ENCODE results near the gene SRRM2. TPM values are rescaled to one million over a fixed set of nuclear protein-coding genes. Genes with fewer than 3 reads are reported as not detected.

The SRRM2 gene
- total RNA-seq, 1 experiment from 2014 or later = 49.1 TPM

GRCh38 chr16:2710711-2711231, 41.7 kb upstream of the SRRM2 start:
- no peak for DNase-seq (ENCODE audit: low read depth in 1 of 2, low spot score in 2 of 2)
- Histone ChIP-seq H3K36me3 (peaks cover 25% of the 10 kb centered on the region), H3K27me3 (replicated peaks) (peaks cover 5% of the 10 kb centered on the region), H3K4me3 (no peak overlapping the region), H3K9me3 (replicated peaks) (no peaks in the 10 kb centered on the region), H3K27ac (no peak overlapping the region), H3K4me1 (replicated peaks) (peaks cover 3% of the 10 kb centered on the region)

- no peaks in the 10 kb centered on the region for H3K9me3 ChIP-seq (replicated peaks)
- H3K36me3 ChIP-seq = peaks cover 24% of the 10 kb centered on the region
- H3K4me1 ChIP-seq (replicated peaks) = peaks cover 3% of the 10 kb centered on the region
- H3K27ac ChIP-seq = no peak overlapping the region
- DNase-seq (ENCODE audit: low read depth in 1 of 2, low spot score in 2 of 2) = no peak
- H3K4me3 ChIP-seq = no peak overlapping the region
- peaks cover 9% of the 10 kb centered on the region for H3K27me3 ChIP-seq (replicated peaks)
Observed at GRCh38 chr16:2711370-2712062, 40.9 kb upstream of the SRRM2 start.

- Histone ChIP-seq H3K9me3 (replicated peaks) (no peaks in the 10 kb centered on the region), H3K4me1 (replicated peaks) (peaks cover 3% of the 10 kb centered on the region), H3K36me3 (peaks cover 22% of the 10 kb centered on the region), H3K27ac (no peak overlapping the region), H3K27me3 (replicated peaks) (peaks cover 9% of the 10 kb centered on the region), H3K4me3 (no peak overlapping the region)
- no peak for DNase-seq (ENCODE audit: low read depth in 1 of 2, low spot score in 2 of 2)
Observed at GRCh38 chr16:2712063-2712441, 40.4 kb upstream of the SRRM2 start.

- Histone ChIP-seq H3K4me3 (no peak overlapping the region), H3K9me3 (replicated peaks) (no peaks in the 10 kb centered on the region), H3K36me3 (peaks cover 17% of the 10 kb centered on the region), H3K27ac (no peak overlapping the region), H3K27me3 (replicated peaks) (peaks cover 9% of the 10 kb centered on the region), H3K4me1 (replicated peaks) (peaks cover 3% of the 10 kb centered on the region)
- DNase-seq (ENCODE audit: low read depth in 1 of 2, low spot score in 2 of 2) = no peak
Observed at GRCh38 chr16:2712546-2712945, 39.9 kb upstream of the SRRM2 start.

GRCh38 chr16:2713523-2713922, 38.9 kb upstream of the SRRM2 start:
- no peaks in the 10 kb centered on the region for H3K9me3 ChIP-seq (replicated peaks)
- peaks cover 3% of the 10 kb centered on the region for H3K4me1 ChIP-seq (replicated peaks)
- H3K36me3 ChIP-seq = peaks cover 11% of the 10 kb centered on the region
- no peak overlapping the region for H3K27ac ChIP-seq
- H3K27me3 ChIP-seq (replicated peaks) = peaks cover 9% of the 10 kb centered on the region
- H3K4me3 ChIP-seq = no peak overlapping the region
- DNase-seq (ENCODE audit: low read depth in 1 of 2, low spot score in 2 of 2) = no peak

GRCh38 chr16:2713985-2714774, 38.3 kb upstream of the SRRM2 start:
- H3K27ac ChIP-seq = no peak overlapping the region
- H3K4me3 ChIP-seq = no peak overlapping the region

GRCh38 chr16:2715064-2715463, 37.4 kb upstream of the SRRM2 start:
- peaks cover 1% of the 10 kb centered on the region; the same call in 1 of the 2 replicates for H3K36me3 ChIP-seq

More at GRCh38 chr16:2713985-2714774, 38.3 kb upstream of the SRRM2 start:
- DNase-seq (ENCODE audit: low read depth in 1 of 2, low spot score in 2 of 2) = no peak
- Histone ChIP-seq H3K9me3 (replicated peaks) (no peaks in the 10 kb centered on the region), H3K4me1 (replicated peaks) (peaks cover 3% of the 10 kb centered on the region), H3K27me3 (replicated peaks) (peaks cover 9% of the 10 kb centered on the region), H3K36me3 (peaks cover 8% of the 10 kb centered on the region; the same call in 1 of the 2 replicates)

GRCh38 chr16:2715519-2715918, 36.9 kb upstream of the SRRM2 start:
- peaks cover 9% of the 10 kb centered on the region for H3K27me3 ChIP-seq (replicated peaks)
- H3K4me3 ChIP-seq = no peak overlapping the region
- no peaks in the 10 kb centered on the region; the same call in 1 of the 2 replicates for H3K36me3 ChIP-seq
- peaks cover 5% of the 10 kb centered on the region for H3K4me1 ChIP-seq (replicated peaks)
- H3K27ac ChIP-seq = no peak overlapping the region
- H3K9me3 ChIP-seq (replicated peaks) = no peaks in the 10 kb centered on the region
- no peak for DNase-seq (ENCODE audit: low read depth in 1 of 2, low spot score in 2 of 2)

More at GRCh38 chr16:2715064-2715463, 37.4 kb upstream of the SRRM2 start:
- Histone ChIP-seq H3K27ac (no peak overlapping the region), H3K9me3 (replicated peaks) (no peaks in the 10 kb centered on the region), H3K4me3 (no peak overlapping the region), H3K4me1 (replicated peaks) (peaks cover 3% of the 10 kb centered on the region), H3K27me3 (replicated peaks) (peaks cover 9% of the 10 kb centered on the region)
- no peak for DNase-seq (ENCODE audit: low read depth in 1 of 2, low spot score in 2 of 2)

GRCh38 chr16:2715966-2716885, 36.2 kb upstream of the SRRM2 start:
- no peak for DNase-seq (ENCODE audit: low read depth in 1 of 2, low spot score in 2 of 2)

GRCh38 chr16:2716948-2717347, 35.5 kb upstream of the SRRM2 start:
- peaks cover 12% of the 10 kb centered on the region for H3K4me1 ChIP-seq (replicated peaks)
- no peak overlapping the region for H3K4me3 ChIP-seq
- no peak for DNase-seq (ENCODE audit: low read depth in 1 of 2, low spot score in 2 of 2)
- no peak overlapping the region for H3K27ac ChIP-seq
- H3K36me3 ChIP-seq = no peaks in the 10 kb centered on the region
- peaks cover 9% of the 10 kb centered on the region for H3K27me3 ChIP-seq (replicated peaks)
- no peaks in the 10 kb centered on the region for H3K9me3 ChIP-seq (replicated peaks)

More at GRCh38 chr16:2715966-2716885, 36.2 kb upstream of the SRRM2 start:
- Histone ChIP-seq H3K9me3 (replicated peaks) (no peaks in the 10 kb centered on the region), H3K36me3 (no peaks in the 10 kb centered on the region), H3K27ac (no peak overlapping the region), H3K4me1 (replicated peaks) (peaks cover 9% of the 10 kb centered on the region), H3K27me3 (replicated peaks) (peaks cover 9% of the 10 kb centered on the region), H3K4me3 (no peak overlapping the region)

GRCh38 chr16:2717383-2718263, 34.8 kb upstream of the SRRM2 start:
- Histone ChIP-seq H3K4me3 (no peak overlapping the region), H3K4me1 (replicated peaks) (peaks cover 12% of the 10 kb centered on the region), H3K27me3 (replicated peaks) (peaks cover 9% of the 10 kb centered on the region), H3K36me3 (no peaks in the 10 kb centered on the region), H3K9me3 (replicated peaks) (no peaks in the 10 kb centered on the region), H3K27ac (no peak overlapping the region)
- DNase-seq (ENCODE audit: low read depth in 1 of 2, low spot score in 2 of 2) = no peak

- Histone ChIP-seq H3K27me3 (replicated peaks) (peaks cover 14% of the 10 kb centered on the region), H3K27ac (no peak overlapping the region), H3K4me3 (no peak overlapping the region), H3K9me3 (replicated peaks) (no peaks in the 10 kb centered on the region), H3K36me3 (no peaks in the 10 kb centered on the region), H3K4me1 (replicated peaks) (peaks cover 19% of the 10 kb centered on the region)
- DNase-seq (ENCODE audit: low read depth in 1 of 2, low spot score in 2 of 2) = no peak
Observed at GRCh38 chr16:2719328-2720063, 32.9 kb upstream of the SRRM2 start.
